K562 (cell line): ENCODE results near the gene PMFBP1. TPM values are rescaled to one million over a fixed set of nuclear protein-coding genes. Genes with fewer than 3 reads are reported as not detected.
A peak's percentile ranks its signal among the peaks of the same experiment; 100 is the strongest.

Experiments
- BMI1 ChIP-seq: fragments of 150-350 bp; IDR thresholded peaks from 2 replicates; pipeline ENCODE4 v1.6.1; 2014; ENCODE audit warnings: low read length
- EP300 ChIP-seq: IDR thresholded peaks from 2 replicates; pipeline ENCODE4 v1.6.1; 2012; ENCODE audit warnings: low read length, improper control_type of control experiment
- KLF10 ChIP-seq: fragments of 250-450 bp; sonication (Bioruptor Pico); IDR thresholded peaks from 2 replicates; pipeline ENCODE4 v1.6.1; 2021; ENCODE audit warnings: matching md5 sums
- RBM17 ChIP-seq: fragments of 200-400 bp; formaldehyde crosslinking; IDR thresholded peaks from 2 replicates; pipeline ENCODE4 v1.6.1; 2017; ENCODE audit warnings: low read depth, mild to moderate bottlenecking, low read length, borderline replicate concordance
- ZFPM2 ChIP-seq: fragments of 250-450 bp; sonication (Bioruptor Pico); IDR thresholded peaks from 2 replicates; pipeline ENCODE4 v1.5.1; 2022; ENCODE audit warnings: mild to moderate bottlenecking
- ZNF644 ChIP-seq: fragments of 200-800 bp; sonication (Bioruptor generic); IDR thresholded peaks from 2 replicates; pipeline ENCODE4 v1.6.1; 2016; ENCODE audit warnings: low read depth, missing genetic modification characterization, missing compliant biosample characterization
- polyA plus RNA-seq, 8 experiments: library from polyadenylated mRNA; depleted of rRNA in 4 of 8; stranded (reverse) in 5 of 8; unstranded in 3 of 8; fragments of >200 nt; fragmentation: Nextera tagmentation in 2 of 8; fragmentation: Illumina TruSeq in 1 of 8; extraction: Ambion mirVana in 2 of 8; extraction: Trizol in 1 of 8; gene quantifications; 2 replicates each; pipeline versions ENCODE4 v1.2.1 to v1.2.3, GENCODE V29; 2011 to 2014; ENCODE audit warnings: inconsistent platforms in 1 of 8, missing spikeins in 1 of 8
- total RNA-seq, 7 experiments: library from RNA; depleted of rRNA in 6 of 7; stranded (reverse); fragments of >200 nt in 6 of 7; fragmentation: Illumina TruSeq in 2 of 7; extraction: Trizol in 2 of 7; gene quantifications; 2 replicates each; pipeline versions ENCODE4 v1.2.1 to v1.2.3, GENCODE V29; 2011 to 2021; ENCODE audit warnings: low replicate concordance in 1 of 7
- TF ChIP-seq, protein P1 (sequence below): fragments of 450-650 bp; IDR thresholded peaks from 2 replicates; pipeline ENCODE4 v1.6.1; 2017; ENCODE audit warnings: antibody characterized with exemption, mild to moderate bottlenecking
- TF ChIP-seq, protein P2 (sequence below): sonication (generic); formaldehyde crosslinking; IDR thresholded peaks from 2 replicates; pipeline ENCODE4 v1.8.0; 2023; ENCODE audit warnings: missing genetic modification reagents, mild to moderate bottlenecking, borderline replicate concordance
- TF ChIP-seq, protein P3 (sequence below): IDR thresholded peaks from 2 replicates; pipeline ENCODE4 v1.6.1; 2011; ENCODE audit warnings: borderline replicate concordance, low read depth, mild to moderate bottlenecking, moderate library complexity, low read length; ENCODE audit not compliant: insufficient read depth, poor library complexity, severe bottlenecking
- TF ChIP-seq, protein P4 (sequence below): fragments of 250-450 bp; sonication (Bioruptor Pico); IDR thresholded peaks from 2 replicates; pipeline ENCODE4 v1.5.0; 2020; ENCODE audit warnings: mild to moderate bottlenecking, borderline replicate concordance

Gene PMFBP1
- total and polyA plus RNA-seq, 9 of the 15 experiments (the other 6 are each of a cell fraction or from before 2014, with no cell fraction given): 0.13 to 0.91 (median 0.47) TPM

DNA sequence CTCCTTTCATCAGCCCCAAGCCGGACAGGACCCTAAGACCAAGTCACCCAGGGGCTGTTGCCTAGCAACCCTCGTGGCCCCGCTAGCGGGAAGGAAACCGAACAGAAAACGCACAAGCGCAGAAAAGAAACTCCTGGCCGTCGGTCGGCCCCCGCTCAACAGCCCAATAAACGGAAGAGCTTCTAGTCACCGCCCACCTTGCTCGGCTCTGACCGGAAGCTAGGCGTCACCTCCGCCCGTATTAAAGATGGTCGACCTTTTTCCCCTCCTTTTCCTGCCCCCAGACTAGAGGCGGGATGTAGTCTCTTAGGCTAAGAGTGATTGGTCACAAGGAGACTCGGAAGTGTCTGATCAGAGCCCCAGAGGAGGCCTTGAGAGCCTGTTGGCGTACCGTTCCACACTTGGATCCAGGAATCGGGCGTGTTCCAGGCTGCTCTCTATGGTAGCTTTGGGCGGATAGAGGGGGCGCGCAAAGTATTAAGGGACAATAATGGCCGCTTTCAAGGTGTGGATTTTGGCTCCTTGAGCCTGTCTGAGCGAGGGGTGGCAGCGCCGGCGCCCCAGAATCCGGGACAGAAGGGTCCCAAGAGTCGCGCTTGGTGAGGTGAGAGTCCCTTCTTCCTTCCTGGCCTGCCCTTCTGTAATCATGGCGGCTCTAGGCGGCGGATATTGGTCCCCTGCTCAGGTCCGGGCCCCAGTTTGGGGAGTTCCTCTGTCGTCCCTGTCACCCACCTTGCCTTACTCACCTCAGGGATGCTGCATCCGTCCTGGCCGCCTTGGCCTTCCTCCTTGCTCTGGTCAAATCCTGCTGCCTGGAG is 78.3 kb downstream of the PMFBP1 start, which contains the start of the genes DHX38 and TXNL4B (continued):
- TF ChIP-seq, protein P1, sequence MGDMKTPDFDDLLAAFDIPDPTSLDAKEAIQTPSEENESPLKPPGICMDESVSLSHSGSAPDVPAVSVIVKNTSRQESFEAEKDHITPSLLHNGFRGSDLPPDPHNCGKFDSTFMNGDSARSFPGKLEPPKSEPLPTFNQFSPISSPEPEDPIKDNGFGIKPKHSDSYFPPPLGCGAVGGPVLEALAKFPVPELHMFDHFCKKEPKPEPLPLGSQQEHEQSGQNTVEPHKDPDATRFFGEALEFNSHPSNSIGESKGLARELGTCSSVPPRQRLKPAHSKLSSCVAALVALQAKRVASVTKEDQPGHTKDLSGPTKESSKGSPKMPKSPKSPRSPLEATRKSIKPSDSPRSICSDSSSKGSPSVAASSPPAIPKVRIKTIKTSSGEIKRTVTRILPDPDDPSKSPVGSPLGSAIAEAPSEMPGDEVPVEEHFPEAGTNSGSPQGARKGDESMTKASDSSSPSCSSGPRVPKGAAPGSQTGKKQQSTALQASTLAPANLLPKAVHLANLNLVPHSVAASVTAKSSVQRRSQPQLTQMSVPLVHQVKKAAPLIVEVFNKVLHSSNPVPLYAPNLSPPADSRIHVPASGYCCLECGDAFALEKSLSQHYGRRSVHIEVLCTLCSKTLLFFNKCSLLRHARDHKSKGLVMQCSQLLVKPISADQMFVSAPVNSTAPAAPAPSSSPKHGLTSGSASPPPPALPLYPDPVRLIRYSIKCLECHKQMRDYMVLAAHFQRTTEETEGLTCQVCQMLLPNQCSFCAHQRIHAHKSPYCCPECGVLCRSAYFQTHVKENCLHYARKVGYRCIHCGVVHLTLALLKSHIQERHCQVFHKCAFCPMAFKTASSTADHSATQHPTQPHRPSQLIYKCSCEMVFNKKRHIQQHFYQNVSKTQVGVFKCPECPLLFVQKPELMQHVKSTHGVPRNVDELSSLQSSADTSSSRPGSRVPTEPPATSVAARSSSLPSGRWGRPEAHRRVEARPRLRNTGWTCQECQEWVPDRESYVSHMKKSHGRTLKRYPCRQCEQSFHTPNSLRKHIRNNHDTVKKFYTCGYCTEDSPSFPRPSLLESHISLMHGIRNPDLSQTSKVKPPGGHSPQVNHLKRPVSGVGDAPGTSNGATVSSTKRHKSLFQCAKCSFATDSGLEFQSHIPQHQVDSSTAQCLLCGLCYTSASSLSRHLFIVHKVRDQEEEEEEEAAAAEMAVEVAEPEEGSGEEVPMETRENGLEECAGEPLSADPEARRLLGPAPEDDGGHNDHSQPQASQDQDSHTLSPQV: no peak
- 0 out of 2 replicates have a peak, but pooled peaks have one; percentile 45 for TF ChIP-seq ZNF644 (tag)
- peak; percentile 68; the same call in 1 of the 2 replicates for TF ChIP-seq BMI1
- TF ChIP-seq, protein P2, sequence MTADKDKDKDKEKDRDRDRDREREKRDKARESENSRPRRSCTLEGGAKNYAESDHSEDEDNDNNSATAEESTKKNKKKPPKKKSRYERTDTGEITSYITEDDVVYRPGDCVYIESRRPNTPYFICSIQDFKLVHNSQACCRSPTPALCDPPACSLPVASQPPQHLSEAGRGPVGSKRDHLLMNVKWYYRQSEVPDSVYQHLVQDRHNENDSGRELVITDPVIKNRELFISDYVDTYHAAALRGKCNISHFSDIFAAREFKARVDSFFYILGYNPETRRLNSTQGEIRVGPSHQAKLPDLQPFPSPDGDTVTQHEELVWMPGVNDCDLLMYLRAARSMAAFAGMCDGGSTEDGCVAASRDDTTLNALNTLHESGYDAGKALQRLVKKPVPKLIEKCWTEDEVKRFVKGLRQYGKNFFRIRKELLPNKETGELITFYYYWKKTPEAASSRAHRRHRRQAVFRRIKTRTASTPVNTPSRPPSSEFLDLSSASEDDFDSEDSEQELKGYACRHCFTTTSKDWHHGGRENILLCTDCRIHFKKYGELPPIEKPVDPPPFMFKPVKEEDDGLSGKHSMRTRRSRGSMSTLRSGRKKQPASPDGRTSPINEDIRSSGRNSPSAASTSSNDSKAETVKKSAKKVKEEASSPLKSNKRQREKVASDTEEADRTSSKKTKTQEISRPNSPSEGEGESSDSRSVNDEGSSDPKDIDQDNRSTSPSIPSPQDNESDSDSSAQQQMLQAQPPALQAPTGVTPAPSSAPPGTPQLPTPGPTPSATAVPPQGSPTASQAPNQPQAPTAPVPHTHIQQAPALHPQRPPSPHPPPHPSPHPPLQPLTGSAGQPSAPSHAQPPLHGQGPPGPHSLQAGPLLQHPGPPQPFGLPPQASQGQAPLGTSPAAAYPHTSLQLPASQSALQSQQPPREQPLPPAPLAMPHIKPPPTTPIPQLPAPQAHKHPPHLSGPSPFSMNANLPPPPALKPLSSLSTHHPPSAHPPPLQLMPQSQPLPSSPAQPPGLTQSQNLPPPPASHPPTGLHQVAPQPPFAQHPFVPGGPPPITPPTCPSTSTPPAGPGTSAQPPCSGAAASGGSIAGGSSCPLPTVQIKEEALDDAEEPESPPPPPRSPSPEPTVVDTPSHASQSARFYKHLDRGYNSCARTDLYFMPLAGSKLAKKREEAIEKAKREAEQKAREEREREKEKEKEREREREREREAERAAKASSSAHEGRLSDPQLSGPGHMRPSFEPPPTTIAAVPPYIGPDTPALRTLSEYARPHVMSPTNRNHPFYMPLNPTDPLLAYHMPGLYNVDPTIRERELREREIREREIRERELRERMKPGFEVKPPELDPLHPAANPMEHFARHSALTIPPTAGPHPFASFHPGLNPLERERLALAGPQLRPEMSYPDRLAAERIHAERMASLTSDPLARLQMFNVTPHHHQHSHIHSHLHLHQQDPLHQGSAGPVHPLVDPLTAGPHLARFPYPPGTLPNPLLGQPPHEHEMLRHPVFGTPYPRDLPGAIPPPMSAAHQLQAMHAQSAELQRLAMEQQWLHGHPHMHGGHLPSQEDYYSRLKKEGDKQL (CRISPR knock-in tag): no peak
- 0 out of 2 replicates have a peak, but pooled peaks have one; percentile 32 for TF ChIP-seq EP300
- TF ChIP-seq RBM17: no peak
- TF ChIP-seq, protein P3, sequence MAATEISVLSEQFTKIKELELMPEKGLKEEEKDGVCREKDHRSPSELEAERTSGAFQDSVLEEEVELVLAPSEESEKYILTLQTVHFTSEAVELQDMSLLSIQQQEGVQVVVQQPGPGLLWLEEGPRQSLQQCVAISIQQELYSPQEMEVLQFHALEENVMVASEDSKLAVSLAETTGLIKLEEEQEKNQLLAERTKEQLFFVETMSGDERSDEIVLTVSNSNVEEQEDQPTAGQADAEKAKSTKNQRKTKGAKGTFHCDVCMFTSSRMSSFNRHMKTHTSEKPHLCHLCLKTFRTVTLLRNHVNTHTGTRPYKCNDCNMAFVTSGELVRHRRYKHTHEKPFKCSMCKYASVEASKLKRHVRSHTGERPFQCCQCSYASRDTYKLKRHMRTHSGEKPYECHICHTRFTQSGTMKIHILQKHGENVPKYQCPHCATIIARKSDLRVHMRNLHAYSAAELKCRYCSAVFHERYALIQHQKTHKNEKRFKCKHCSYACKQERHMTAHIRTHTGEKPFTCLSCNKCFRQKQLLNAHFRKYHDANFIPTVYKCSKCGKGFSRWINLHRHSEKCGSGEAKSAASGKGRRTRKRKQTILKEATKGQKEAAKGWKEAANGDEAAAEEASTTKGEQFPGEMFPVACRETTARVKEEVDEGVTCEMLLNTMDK: no peak
- TF ChIP-seq ZFPM2: no peak
- TF ChIP-seq, protein P4, sequence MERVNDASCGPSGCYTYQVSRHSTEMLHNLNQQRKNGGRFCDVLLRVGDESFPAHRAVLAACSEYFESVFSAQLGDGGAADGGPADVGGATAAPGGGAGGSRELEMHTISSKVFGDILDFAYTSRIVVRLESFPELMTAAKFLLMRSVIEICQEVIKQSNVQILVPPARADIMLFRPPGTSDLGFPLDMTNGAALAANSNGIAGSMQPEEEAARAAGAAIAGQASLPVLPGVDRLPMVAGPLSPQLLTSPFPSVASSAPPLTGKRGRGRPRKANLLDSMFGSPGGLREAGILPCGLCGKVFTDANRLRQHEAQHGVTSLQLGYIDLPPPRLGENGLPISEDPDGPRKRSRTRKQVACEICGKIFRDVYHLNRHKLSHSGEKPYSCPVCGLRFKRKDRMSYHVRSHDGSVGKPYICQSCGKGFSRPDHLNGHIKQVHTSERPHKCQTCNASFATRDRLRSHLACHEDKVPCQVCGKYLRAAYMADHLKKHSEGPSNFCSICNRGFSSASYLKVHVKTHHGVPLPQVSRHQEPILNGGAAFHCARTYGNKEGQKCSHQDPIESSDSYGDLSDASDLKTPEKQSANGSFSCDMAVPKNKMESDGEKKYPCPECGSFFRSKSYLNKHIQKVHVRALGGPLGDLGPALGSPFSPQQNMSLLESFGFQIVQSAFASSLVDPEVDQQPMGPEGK (CRISPR knock-in tag): no peak
- TF ChIP-seq KLF10: no peak
